GM06990 (cell line): ENCODE measurements around the gene DAZAP1.

ENCODE experiments used
- DNase-seq: peaks from one replicate; pipeline ENCODE4 v3.0.0-alpha.2; 2011; ENCODE audit not compliant: insufficient read length; ENCODE audit errors: extremely low read depth
- H3K27me3 ChIP-seq: replicated peaks from 2 replicates; pipeline ENCODE4 v1.6.0; 2011; ENCODE audit warnings: low read length; ENCODE audit not compliant: control insufficient read depth, insufficient read depth
- H3K36me3 ChIP-seq: 2 replicates; pipeline ENCODE4 v1.5.1; 2011; ENCODE audit warnings: low read length; ENCODE audit not compliant: control insufficient read depth, insufficient read depth
- H3K4me3 ChIP-seq: replicated peaks from 2 replicates; pipeline ENCODE4 v1.5.1; 2011; ENCODE audit warnings: low read depth, mild to moderate bottlenecking, control low read depth, low read length
- CTCF ChIP-seq: IDR thresholded peaks from 2 replicates; pipeline ENCODE4 v1.5.1; 2011; ENCODE audit warnings: low read length, control low read depth, mild to moderate bottlenecking, inconsistent platforms; ENCODE audit not compliant: insufficient read depth, poor library complexity, severe bottlenecking

DAZAP1 gene

GRCh38 chr19:1395194-1396018 lies 12.0 kb upstream of the DAZAP1 start:
- Histone ChIP-seq H3K36me3 (peaks cover 7% of the 10 kb centered on the region), H3K27me3 (no peaks in the 10 kb centered on the region), H3K4me3 (no peak overlapping the region)
- TF ChIP-seq CTCF: no peak
- DNase-seq: no peak

- no peak overlapping the region for H3K4me3 ChIP-seq
- peaks cover 5% of the 10 kb centered on the region for H3K36me3 ChIP-seq
- DNase-seq: no peak
- no peaks in the 10 kb centered on the region for H3K27me3 ChIP-seq
- no peak for TF ChIP-seq CTCF
Measured at GRCh38 chr19:1396019-1396767, 11.2 kb upstream of the DAZAP1 start.

- no peak for DNase-seq
- peaks cover 4% of the 10 kb centered on the region for H3K36me3 ChIP-seq
- H3K27me3 ChIP-seq: no peaks in the 10 kb centered on the region
- H3K4me3 ChIP-seq: no peak overlapping the region
- TF ChIP-seq CTCF: no peak
Measured at GRCh38 chr19:1396768-1397679, 10.4 kb upstream of the DAZAP1 start.

- peaks cover 4% of the 10 kb centered on the region for H3K36me3 ChIP-seq
- H3K27me3 ChIP-seq: no peaks in the 10 kb centered on the region
- no peak for TF ChIP-seq CTCF
- no peak overlapping the region for H3K4me3 ChIP-seq
- DNase-seq: no peak
Measured at GRCh38 chr19:1397838-1398237, 9.5 kb upstream of the DAZAP1 start.

GRCh38 chr19:1399079-1399478 lies 8.3 kb upstream of the DAZAP1 start:
- H3K4me3 ChIP-seq: no peak overlapping the region
- peaks cover 3% of the 10 kb centered on the region for H3K36me3 ChIP-seq
- no peak for DNase-seq
- no peak for TF ChIP-seq CTCF
- no peaks in the 10 kb centered on the region for H3K27me3 ChIP-seq
